PFSK-1 (cell line): ENCODE results near the gene SIRT6.

ENCODE experiments used
- FOXP2 ChIP-seq: optimal IDR thresholded peaks from 2 replicates; pipeline ENCODE3; 2011; ENCODE audit warnings: borderline replicate concordance, control low read depth, inconsistent platforms; ENCODE audit not compliant: insufficient read depth; ENCODE audit errors: extremely low read length, extremely low read depth
- POLR2AphosphoS5 ChIP-seq: IDR thresholded peaks from 2 replicates; pipeline ENCODE4 v1.6.1; 2012; ENCODE audit warnings: low read depth, mild to moderate bottlenecking, control low read depth, low read length, moderate library complexity
- SIN3A ChIP-seq: IDR thresholded peaks from 2 replicates; pipeline ENCODE4 v1.6.1; 2012; ENCODE audit warnings: mild to moderate bottlenecking, low read length, moderate library complexity, borderline replicate concordance; ENCODE audit not compliant: insufficient read depth
- TAF1 ChIP-seq: IDR thresholded peaks from 2 replicates; pipeline ENCODE4 v1.6.1; 2012; ENCODE audit warnings: low read length, control low read depth, borderline replicate concordance; ENCODE audit not compliant: insufficient read depth
- TF ChIP-seq, protein P1 (sequence below), 2 experiments: IDR thresholded peaks; 2 replicates each; pipeline versions ENCODE4 v1.6.1 to v1.8.0; 2011 to 2012; ENCODE audit warnings: low read depth in 2 of 2, low read length in 2 of 2, control low read depth in 1 of 2, inconsistent platforms in 1 of 2, mild to moderate bottlenecking in 1 of 2, moderate library complexity in 1 of 2; ENCODE audit not compliant: insufficient read depth in 1 of 2

The SIRT6 gene

DNA sequence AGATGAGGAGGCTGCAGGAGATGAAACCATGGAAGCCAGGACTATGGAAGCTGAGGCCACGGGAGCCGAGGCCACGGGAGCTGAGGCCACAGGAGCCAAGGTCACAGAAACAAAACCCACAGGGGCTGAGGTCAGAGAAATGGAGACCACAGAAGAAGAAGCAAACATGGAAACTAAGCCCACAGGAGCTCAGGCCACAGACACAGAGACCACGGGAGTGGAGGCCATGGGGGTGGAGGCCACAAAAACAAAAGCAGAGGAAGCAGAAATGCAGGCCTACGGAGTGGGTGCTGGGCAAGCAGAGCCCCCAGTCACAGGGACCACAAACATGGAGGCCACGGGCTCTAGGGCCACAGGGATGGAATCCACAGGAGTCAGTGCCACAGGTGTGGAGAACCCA lies 34.5 kb upstream of the SIRT6 start:
- TF ChIP-seq TAF1, result no peak
- TF ChIP-seq POLR2AphosphoS5, result no peak
- TF ChIP-seq SIN3A, result no peak
- TF ChIP-seq, protein P1, sequence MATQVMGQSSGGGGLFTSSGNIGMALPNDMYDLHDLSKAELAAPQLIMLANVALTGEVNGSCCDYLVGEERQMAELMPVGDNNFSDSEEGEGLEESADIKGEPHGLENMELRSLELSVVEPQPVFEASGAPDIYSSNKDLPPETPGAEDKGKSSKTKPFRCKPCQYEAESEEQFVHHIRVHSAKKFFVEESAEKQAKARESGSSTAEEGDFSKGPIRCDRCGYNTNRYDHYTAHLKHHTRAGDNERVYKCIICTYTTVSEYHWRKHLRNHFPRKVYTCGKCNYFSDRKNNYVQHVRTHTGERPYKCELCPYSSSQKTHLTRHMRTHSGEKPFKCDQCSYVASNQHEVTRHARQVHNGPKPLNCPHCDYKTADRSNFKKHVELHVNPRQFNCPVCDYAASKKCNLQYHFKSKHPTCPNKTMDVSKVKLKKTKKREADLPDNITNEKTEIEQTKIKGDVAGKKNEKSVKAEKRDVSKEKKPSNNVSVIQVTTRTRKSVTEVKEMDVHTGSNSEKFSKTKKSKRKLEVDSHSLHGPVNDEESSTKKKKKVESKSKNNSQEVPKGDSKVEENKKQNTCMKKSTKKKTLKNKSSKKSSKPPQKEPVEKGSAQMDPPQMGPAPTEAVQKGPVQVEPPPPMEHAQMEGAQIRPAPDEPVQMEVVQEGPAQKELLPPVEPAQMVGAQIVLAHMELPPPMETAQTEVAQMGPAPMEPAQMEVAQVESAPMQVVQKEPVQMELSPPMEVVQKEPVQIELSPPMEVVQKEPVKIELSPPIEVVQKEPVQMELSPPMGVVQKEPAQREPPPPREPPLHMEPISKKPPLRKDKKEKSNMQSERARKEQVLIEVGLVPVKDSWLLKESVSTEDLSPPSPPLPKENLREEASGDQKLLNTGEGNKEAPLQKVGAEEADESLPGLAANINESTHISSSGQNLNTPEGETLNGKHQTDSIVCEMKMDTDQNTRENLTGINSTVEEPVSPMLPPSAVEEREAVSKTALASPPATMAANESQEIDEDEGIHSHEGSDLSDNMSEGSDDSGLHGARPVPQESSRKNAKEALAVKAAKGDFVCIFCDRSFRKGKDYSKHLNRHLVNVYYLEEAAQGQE (IDR thresholded peaks at IDR 0.05; ENCODE audit: insufficient read depth in 1 of 2, low read depth in 2 of 2, low read length in 2 of 2), result no peak
- no peak for TF ChIP-seq FOXP2

DNA sequence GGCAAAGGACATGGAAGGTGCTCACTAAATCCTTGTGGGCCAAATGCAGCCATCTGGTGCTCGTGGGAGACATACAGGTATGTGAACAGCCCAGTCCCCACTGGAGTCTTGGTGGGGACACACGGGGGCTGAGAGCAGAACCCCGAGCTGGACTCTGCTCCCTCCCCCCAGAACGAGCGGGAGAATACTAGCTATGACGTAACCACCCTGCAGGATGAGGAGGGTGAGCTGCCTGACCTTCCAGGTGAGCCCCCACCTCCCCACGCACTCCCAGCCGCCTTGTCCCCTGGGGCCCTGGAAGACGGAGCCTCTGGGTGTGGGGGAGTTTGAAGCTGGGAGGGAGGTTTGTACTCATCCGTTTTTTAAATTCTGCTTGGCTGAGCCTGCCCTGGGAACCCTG lies 33.4 kb upstream of the SIRT6 start:
- TF ChIP-seq TAF1 (no peak), POLR2AphosphoS5 (no peak), FOXP2 (no peak), SIN3A (no peak)
- TF ChIP-seq, protein P1 (IDR thresholded peaks at IDR 0.05; ENCODE audit: insufficient read depth in 1 of 2, low read depth in 2 of 2, low read length in 2 of 2), result no peak

DNA sequence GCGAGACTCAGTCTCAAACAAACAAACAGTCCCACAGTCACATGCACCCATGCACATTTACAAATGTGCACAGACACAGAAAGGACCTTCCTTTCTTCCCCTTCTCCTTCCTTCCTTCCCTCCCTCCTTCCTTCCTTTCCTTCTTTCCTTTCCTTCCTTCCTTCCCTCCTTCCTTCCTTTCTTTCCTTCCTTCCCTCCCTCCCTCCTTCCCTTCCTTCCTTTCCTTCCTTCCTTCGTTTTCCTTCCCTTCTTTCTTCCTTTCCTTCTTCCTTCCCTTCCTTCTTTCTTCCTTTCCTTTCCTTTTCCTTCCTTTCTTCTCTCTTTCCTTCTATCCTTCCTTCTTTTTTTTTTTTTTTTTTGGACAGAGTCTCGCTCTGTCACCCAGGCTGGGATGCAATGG lies 30.8 kb upstream of the SIRT6 start:
- TF ChIP-seq TAF1, result no peak
- TF ChIP-seq, protein P1 (IDR thresholded peaks at IDR 0.05; ENCODE audit: insufficient read depth in 1 of 2, low read depth in 2 of 2, low read length in 2 of 2), result no peak
- TF ChIP-seq SIN3A, result no peak
- no peak for TF ChIP-seq POLR2AphosphoS5
- no peak for TF ChIP-seq FOXP2

DNA sequence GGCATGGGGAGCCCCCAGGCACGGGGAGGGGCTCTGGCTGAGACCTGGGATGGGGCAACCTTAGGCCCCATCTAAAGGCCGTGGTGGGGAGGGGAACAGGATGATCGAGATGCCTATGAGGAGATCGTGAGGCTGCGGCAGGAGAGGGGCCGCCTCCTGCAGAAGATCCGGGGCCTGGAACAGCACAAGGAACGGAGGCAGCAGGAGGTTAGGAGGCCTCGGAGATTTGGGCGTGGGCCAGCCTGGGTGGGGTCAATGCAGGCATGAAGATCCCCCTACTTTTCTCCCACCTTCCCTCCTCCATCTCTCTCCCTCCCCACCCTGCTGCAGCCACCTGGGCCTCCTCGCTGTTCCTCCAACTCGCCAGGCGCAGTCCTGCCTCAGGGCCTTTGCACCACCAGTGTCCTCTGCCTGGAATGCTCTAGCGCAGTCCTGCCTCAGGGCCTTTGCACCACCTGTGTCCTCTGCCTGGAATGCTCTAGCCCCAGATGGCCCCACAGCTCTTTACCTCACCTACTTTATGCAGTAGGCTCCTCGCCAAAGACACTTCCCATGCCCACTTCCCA lies 27.9 kb upstream of the SIRT6 start:
- no peak for TF ChIP-seq TAF1

DNA sequence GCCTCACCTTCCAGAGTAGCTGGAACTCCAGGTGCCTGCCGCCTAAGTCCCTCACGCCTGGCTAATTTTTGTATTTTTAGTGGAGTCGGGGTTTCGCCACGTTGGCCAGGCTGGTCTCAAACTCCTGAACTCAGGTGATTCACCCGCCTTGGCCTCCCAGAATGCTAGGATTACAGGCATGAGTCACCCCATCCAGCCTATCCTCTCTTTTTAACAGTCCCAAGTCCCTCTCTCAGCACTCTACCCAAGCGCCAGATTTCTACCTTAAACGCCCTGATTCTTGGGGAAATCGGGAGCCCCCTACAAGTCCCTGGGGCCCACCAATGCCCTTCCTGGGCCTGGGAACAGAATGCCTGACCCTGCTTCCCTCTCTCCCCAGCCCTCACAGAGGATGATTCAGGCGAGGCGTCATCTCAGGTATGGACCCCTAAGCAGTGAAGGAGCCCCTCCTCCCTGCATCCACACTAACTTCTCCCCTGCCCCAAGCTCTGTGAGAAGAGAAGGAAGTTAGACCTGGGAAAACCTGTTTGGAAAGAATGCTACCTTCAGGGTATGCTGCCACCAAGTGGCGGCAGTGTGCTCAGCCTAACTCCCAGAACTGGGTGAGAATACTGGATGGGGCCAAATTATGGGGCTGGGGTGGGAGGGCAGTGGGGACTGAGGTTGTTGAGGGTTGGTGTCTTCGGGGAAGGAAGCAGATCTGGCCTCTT lies 26.2 kb upstream of the SIRT6 start:
- no peak for TF ChIP-seq POLR2AphosphoS5
- TF ChIP-seq FOXP2, result no peak
- TF ChIP-seq, protein P1 (IDR thresholded peaks at IDR 0.05; ENCODE audit: insufficient read depth in 1 of 2, low read depth in 2 of 2, low read length in 2 of 2), result no peak
- no peak for TF ChIP-seq SIN3A
- no peak for TF ChIP-seq TAF1
